NK-92 (cell line): ENCODE results near the gene ADGRD1.

Source experiments
- DNase-seq: peaks from one replicate; lab custom pipeline; 2025; ENCODE audit not compliant: unreplicated experiment; lab: John Stamatoyannopoulos, UW

Gene ADGRD1

GRCh38 chr12:131085816-131086591, 132.3 kb downstream of the ADGRD1 start:
- no peak for DNase-seq

GRCh38 chr12:131087302-131087818, 133.7 kb downstream of the ADGRD1 start:
- DNase-seq, result no peak

- DNase-seq, result no peak
These were observed 134.4 kb downstream of the ADGRD1 start for GRCh38 chr12:131087991-131088700.

- no peak for DNase-seq
These were observed 135.2 kb downstream of the ADGRD1 start for GRCh38 chr12:131088701-131089530.

GRCh38 chr12:131089531-131090273, 136.0 kb downstream of the ADGRD1 start:
- DNase-seq, result no peak

- no peak for DNase-seq
These were observed 136.8 kb downstream of the ADGRD1 start for GRCh38 chr12:131090274-131091210.

- DNase-seq, result no peak
These were observed 137.8 kb downstream of the ADGRD1 start for GRCh38 chr12:131091413-131091975.

- no peak for DNase-seq
These were observed 138.4 kb downstream of the ADGRD1 start for GRCh38 chr12:131091976-131092691.

- DNase-seq, result no peak
These were observed 139.3 kb downstream of the ADGRD1 start for GRCh38 chr12:131092901-131093603.

GRCh38 chr12:131093604-131093955, 139.9 kb downstream of the ADGRD1 start:
- no peak for DNase-seq

GRCh38 chr12:131093971-131094830, 140.5 kb downstream of the ADGRD1 start:
- no peak for DNase-seq

GRCh38 chr12:131094831-131095805, 141.4 kb downstream of the ADGRD1 start:
- no peak for DNase-seq

GRCh38 chr12:131095826-131096680, 142.3 kb downstream of the ADGRD1 start:
- no peak for DNase-seq

GRCh38 chr12:131096681-131097181, 143.0 kb downstream of the ADGRD1 start:
- DNase-seq, result no peak
